Omental fat pad (tissue), 4 donors: ENCODE results near the gene CNTLN. TPM values are rescaled to one million over a fixed set of nuclear protein-coding genes. Genes with fewer than 3 reads are reported as not detected.
"Not testable (repeated sequence)": the region's sequence is repeated elsewhere in the genome, so short reads cannot be mapped to it uniquely, and the experiment has no call there.

Experiments used
- ATAC-seq: fragments of 150-250 bp; one replicate; pipeline ENCODE4 v1.9.1; 2016; ENCODE audit warnings: mild to moderate bottlenecking, moderate library complexity; ENCODE audit not compliant: low FRiP score
- DNase-seq: peaks from one replicate; pipeline ENCODE4 v3.0.0-alpha.2; 2019; ENCODE audit warnings: low spot score
- CTCF ChIP-seq, 3 donors: fragments of 450-650 bp; IDR thresholded peaks; one replicate each; pipeline ENCODE4 v1.5.1; 2016 to 2017; ENCODE audit warnings: antibody characterized with exemption in 3 of 3, mild to moderate bottlenecking in 3 of 3, moderate library complexity in 2 of 3
- total RNA-seq, 4 donors: library from RNA; depleted of rRNA; stranded (reverse); fragments of >200 nt; gene quantifications; one replicate each; pipeline ENCODE4 v1.1.0, GENCODE V29; 2016

The CNTLN gene
- total RNA-seq, 4 donors from 2014 or later, result 7.7 to 21.1 (median 13.0) TPM

DNA sequence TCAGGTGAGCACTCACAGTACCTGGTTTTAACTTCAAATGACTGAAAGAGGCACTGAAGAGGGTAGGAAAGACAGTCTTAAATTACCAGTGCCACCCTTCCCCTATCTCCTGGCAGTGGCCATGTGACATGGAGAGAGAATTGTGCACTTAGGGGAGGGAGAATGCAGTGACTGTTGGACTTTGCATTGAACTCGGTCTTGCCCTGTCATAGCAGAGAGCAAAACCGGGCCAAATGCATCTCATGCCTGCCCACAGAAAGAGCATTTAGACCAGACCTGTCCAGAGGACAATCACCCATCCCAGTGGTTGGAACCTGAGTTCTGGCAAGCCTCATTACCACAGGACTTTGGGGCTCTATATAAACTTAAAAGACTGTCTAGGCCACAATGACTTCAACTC lies 232.2 kb downstream of the CNTLN start:
- no peak for DNase-seq
- ATAC-seq, result no peak
- no peak for TF ChIP-seq CTCF (IDR thresholded peaks at IDR 0.05)

DNA sequence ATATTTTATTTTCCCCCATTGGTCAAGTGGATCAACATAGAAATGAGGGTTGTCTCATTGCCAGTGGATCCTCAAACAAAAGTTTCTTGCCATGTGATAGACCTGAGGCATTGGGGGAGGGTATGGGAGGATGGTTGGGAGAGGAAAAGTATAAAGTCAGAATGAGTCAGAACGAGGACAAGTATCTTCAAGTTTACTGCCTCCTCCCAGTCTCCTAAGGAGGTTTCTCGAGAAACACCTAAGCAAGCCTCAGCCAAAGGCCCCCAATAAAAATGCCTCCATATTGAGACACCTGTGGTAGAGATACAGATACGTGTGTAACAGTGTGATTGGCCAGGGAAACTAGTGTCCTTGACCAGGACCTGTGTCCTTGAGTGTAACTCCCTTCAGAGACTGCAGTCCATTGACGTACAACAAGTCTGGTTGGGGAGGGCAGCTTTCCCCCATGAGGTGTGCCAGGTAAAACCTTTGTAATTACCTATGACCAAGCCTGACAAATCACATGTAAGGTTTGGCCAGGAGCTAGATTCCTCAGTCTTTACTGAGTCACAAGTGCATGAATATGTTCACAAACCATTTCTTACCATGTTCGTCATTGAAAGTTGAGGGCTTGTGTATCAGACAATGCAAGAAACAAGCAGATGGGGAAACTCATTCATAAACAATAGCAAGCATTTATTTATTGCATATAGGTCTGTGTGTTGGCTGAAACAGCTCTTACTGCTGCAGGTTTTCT lies 245.5 kb downstream of the CNTLN start:
- ATAC-seq, result no peak
- TF ChIP-seq CTCF (IDR thresholded peaks at IDR 0.05), result no peak
- DNase-seq, result no peak

DNA sequence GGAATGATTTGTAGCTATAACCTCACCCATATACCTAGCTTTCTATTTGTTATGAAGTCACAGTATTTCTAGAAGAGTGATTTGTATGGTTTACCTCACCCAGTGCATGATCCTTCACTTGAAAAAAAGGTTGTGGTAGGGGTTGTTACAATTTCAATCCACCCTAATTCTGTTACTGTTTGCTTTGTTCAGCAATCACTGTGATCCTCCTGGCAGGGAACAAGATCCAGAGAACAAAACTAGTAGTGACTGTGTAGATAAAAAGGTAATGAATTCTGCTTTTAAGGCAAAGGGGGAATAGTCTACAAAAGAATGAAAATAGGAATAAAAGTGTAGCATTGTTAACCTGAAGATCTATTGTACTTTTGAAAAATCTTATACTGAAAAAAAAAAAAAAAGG lies 252.7 kb downstream of the CNTLN start:
- DNase-seq (no peak), ATAC-seq (no peak)
- no peak for TF ChIP-seq CTCF (IDR thresholded peaks at IDR 0.05)

- ATAC-seq, result no peak
- no peak for TF ChIP-seq CTCF (IDR thresholded peaks at IDR 0.05)
- DNase-seq, result no peak
Observed at GRCh38 chr9:17389026-17389425, 254.2 kb downstream of the CNTLN start.

- no peak for TF ChIP-seq CTCF (IDR thresholded peaks at IDR 0.05)
- DNase-seq (no peak), ATAC-seq (no peak)
Observed at GRCh38 chr9:17394881-17395510, 260.2 kb downstream of the CNTLN start.

GRCh38 chr9:17397166-17397728 lies 262.4 kb downstream of the CNTLN start:
- DNase-seq, ATAC-seq: not testable (repeated sequence)

DNA sequence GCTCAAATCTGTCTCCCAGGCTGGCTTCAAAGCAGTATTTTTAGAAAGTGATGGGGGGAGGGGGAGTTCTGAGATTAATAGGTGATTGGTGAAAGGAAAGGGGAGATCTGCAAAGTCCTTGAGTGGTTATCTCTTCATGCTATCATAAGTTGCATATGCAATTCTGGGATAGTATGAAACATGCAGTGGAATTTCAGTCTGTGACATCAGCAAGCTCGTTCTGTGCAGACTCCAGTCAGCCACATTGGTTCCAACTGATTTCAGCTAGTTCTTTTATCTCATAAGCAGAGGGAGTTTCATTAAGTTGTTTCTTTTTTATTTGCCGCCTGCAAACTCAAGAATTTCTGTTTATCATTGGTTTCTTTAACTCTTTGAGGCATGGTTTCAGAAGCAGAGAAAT lies 263.5 kb downstream of the CNTLN start:
- no peak for ATAC-seq
- DNase-seq, result no peak
- TF ChIP-seq CTCF (IDR thresholded peaks at IDR 0.05), result no peak
